Astrocyte of the cerebellum (primary cell): ENCODE data around the gene NUDT7.

Experiments
- DNase-seq: peaks from one replicate; pipeline ENCODE4 v3.0.0-alpha.2; 2011; ENCODE audit warnings: low read depth
- H3K4me3 ChIP-seq: 2 replicates; pipeline ENCODE4 v1.5.1; 2011; ENCODE audit warnings: mild to moderate bottlenecking, low read depth, low read length, moderate library complexity
- CTCF ChIP-seq: IDR thresholded peaks from 2 replicates; pipeline ENCODE4 v1.5.1; 2012; ENCODE audit warnings: low read length, low read depth, moderate library complexity, mild to moderate bottlenecking; ENCODE audit errors: missing control alignments
- in situ Hi-C: cut with HindIII; loops from 2 replicates; pipeline ENCODE4 v1.10.0; 2017; ENCODE audit warnings: low sequenced_read_pairs

Gene NUDT7

GRCh38 chr16:77780378-77780837 lies 58.1 kb downstream of the NUDT7 start:
- DNase-seq = peak; percentile 89
- no peak for TF ChIP-seq CTCF
- in situ Hi-C loops = no loop called here
- no peak overlapping the region for H3K4me3 ChIP-seq

GRCh38 chr16:77781091-77781490 lies 58.8 kb downstream of the NUDT7 start:
- no peak for DNase-seq
- in situ Hi-C loops = no loop called here
- H3K4me3 ChIP-seq = no peak overlapping the region
- no peak for TF ChIP-seq CTCF

- H3K4me3 ChIP-seq = no peak overlapping the region
- TF ChIP-seq CTCF = peak; percentile 33
- in situ Hi-C loops = no loop called here
- DNase-seq = no peak
Observed at GRCh38 chr16:77782694-77783093, 60.4 kb downstream of the NUDT7 start.

- in situ Hi-C loops = no loop called here
- TF ChIP-seq CTCF = no peak
- no peak for DNase-seq
- no peak overlapping the region for H3K4me3 ChIP-seq
Observed at GRCh38 chr16:77784441-77785372, 62.4 kb downstream of the NUDT7 start.

GRCh38 chr16:77785373-77785764 lies 63.1 kb downstream of the NUDT7 start:
- H3K4me3 ChIP-seq = no peak overlapping the region
- DNase-seq = no peak
- in situ Hi-C loops = no loop called here
- TF ChIP-seq CTCF = no peak

- H3K4me3 ChIP-seq = no peak overlapping the region
- no peak for TF ChIP-seq CTCF
- in situ Hi-C loops = no loop called here
- DNase-seq = no peak
Observed at GRCh38 chr16:77786186-77786847, 64.0 kb downstream of the NUDT7 start.
